GM19395 (cell line): ENCODE data around the gene EXOC3L2.
"Not testable (repeated sequence)": the region's sequence is repeated elsewhere in the genome, so short reads cannot be mapped to it uniquely, and the experiment has no call there.

Experiments used
- ATAC-seq: cut with Tn5 transposase; IDR thresholded peaks from one replicate; pipeline ENCODE4 v1.9.1; 2021; ENCODE audit warnings: mild to moderate bottlenecking, moderate library complexity; ENCODE audit not compliant: unreplicated experiment

Gene EXOC3L2

DNA sequence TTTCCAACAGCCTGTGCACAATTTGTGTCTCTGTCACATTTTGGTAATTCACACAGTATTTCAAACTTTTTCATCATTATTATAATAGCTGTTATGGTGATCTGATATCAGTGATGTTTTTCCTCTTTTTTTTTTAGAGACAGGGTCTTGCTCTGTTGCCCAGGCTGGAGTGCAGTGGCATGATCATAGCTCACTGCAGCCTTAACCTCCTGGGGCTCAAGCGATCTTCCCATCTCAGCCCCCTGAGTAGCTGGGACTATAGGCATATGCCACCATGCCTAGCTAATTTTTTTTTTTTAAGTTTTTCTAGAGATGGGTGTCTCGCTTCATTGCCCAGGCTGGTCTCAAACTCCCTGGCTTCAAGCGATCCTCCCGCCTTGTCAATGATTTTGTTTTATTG is 11.6 kb upstream of the EXOC3L2 start:
- no peak for ATAC-seq

DNA sequence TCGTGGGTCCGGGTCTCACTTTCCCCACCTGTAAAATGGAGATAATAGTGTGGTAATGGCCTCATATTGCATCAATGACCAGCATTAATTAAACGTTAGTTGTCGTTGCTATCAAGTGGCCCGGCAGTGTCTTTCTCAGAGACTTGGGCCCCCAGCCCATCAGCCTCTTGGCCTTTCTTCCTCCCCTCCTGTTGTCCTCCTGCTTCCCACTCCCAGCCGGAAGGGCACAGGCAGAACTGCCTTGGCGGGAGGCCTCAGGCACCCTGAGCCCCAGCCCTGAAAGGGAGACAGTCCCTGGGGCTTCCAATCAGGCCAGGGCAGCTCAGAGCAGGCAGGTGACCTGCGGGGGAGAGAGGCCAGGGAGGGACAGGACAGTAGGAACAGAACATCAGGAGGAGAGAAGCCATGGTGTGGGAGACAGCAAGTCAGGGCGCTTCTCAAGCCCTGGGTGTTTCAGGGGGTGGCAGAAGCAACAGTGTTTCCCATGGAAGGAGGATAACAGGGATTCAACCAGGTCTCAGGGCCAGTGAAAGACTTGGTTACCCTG is 10.5 kb upstream of the EXOC3L2 start:
- no peak for ATAC-seq

DNA sequence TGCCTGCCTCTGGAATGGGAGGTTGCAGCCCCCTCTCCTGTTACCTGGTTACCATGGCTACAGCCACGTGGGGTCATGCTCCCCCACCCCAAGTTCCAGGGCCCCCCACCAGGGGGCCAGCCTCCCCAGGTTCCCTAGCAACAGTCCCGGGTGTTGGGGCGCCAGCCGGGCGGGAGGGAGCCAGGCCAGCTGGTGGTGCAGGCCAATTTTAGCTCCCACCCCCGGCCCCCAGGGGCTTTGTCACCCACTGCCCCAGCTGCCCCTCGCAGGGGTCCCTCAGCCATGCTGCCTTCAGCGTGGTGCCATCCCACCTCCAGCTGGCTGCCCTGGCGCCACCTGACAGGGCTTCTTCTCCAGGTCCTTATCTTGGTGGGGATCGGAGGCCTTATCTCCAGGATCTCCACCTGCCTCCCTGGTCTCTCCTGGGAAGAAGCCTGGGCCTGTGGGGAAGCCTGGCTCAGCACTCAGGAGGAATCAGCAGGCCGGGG is 8.9 kb upstream of the EXOC3L2 start:
- no peak for ATAC-seq

- no peak for ATAC-seq
Observed at GRCh38 chr19:45253396-45254027, 8.3 kb upstream of the EXOC3L2 start.

GRCh38 chr19:45251452-45252354 is 6.5 kb upstream of the EXOC3L2 start:
- ATAC-seq: no peak

GRCh38 chr19:45250832-45251451 is 5.7 kb upstream of the EXOC3L2 start, which contains the start of gene MARK4:
MARK4 (plus strand) TSS chr19:45251271; CDS start chr19:45251589, 318 bp downstream.
- ATAC-seq: no peak

- ATAC-seq: no peak
Observed at GRCh38 chr19:45250216-45250831, 5.1 kb upstream of the EXOC3L2 start.

DNA sequence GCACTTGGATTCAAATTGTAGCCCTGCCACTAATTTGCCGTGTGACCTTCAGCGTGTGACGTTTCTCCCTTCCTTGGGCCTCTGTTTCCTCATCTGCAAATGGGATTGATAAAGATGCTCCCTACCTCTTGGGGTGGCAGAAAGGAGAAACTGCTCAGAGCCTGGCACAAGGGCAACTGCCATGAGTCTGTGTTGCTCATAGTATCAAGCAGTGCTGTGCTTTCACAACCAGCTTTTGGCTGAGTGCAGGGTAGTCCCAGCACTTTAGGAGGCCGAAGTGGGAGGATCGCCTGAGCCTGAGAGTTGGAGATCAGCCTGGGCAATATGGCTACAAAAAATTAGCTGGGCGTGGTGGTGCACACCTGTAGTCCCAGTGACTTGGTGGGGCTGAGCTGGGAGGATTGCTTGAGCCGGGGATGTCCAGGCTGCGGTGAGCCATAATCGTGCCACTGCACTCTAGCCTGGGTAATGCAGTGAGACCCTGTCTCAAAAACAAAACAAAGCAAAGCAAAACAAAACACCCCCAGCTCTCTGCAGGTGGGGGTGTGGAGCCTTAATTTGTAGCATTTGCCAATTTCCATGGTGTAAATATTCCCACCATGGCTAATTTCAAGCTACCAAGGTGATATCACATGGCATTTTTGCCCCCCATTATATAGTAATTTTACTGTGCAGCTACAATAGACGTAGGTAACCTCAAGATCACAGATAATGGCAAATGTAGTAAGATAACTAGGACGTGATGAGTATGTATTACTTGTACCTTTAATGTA is 4.2 kb upstream of the EXOC3L2 start:
- ATAC-seq: no peak

DNA sequence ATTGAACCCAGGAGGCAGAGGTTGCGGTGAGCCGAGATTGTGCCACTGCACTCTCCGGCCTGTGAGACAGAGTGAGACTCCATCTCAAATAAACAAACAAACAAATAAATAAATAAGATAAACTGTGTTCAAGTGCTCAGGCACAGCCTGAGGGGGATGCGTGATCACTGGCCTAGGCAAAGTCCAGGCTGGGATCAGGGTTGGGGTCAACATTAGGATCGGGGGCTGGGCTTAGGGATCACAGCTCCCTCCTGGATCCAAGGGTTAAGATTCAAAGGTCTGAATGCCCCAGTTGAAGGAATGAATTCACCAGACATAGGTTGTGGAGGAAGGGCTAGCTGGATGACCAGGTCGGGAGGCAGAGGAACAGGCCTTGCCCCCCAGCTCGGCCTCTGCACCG is 1.9 kb upstream of the EXOC3L2 start:
- no peak for ATAC-seq

DNA sequence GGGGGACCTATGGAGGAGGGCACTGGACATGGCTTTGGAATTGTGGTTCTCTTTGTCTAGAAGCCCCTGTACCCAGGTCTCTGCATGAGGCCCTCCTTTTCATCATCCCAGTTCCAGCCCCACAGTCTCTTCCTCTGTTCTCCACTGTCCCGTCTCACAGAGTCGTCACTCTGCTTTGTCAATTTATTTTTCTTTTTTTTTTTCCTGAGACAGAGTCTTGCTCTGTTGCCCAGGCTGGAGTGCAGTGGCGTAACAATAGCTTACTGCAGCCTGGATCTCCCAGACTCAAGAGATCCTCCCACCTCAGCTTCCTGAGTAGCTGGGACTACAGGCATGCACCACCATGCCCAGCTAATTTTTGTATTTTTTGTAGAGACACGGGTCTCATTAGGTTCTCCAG is 619 bp upstream of the EXOC3L2 start:
- no peak for ATAC-seq

GRCh38 chr19:45244133-45244794 is 943 bp downstream of the EXOC3L2 start:
- no peak for ATAC-seq

GRCh38 chr19:45243144-45243732 is 2.0 kb downstream of the EXOC3L2 start:
- no peak for ATAC-seq

DNA sequence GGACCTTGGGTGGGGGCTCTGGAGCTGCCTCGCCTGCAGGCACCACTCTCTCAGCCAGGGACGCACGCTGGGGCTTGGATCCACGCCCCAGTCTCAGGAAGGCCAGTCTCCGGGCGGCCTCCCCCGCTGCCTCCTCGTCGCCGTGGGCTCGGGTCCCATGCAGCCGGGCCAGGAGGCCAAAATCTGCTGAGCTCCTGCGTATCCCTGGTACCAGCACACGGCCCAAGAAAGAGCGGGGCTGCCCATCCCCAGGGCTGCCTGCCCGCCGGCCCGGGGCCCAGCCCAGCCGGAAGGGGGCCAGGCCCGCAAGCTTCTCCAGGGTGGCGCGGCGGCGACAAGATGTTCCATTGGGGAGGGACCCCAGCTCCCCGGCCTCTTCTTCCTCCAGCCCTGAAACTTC is 6.7 kb downstream of the EXOC3L2 start:
- ATAC-seq: no peak

- no peak for ATAC-seq
Observed at GRCh38 chr19:45235485-45235884, 9.7 kb downstream of the EXOC3L2 start.

DNA sequence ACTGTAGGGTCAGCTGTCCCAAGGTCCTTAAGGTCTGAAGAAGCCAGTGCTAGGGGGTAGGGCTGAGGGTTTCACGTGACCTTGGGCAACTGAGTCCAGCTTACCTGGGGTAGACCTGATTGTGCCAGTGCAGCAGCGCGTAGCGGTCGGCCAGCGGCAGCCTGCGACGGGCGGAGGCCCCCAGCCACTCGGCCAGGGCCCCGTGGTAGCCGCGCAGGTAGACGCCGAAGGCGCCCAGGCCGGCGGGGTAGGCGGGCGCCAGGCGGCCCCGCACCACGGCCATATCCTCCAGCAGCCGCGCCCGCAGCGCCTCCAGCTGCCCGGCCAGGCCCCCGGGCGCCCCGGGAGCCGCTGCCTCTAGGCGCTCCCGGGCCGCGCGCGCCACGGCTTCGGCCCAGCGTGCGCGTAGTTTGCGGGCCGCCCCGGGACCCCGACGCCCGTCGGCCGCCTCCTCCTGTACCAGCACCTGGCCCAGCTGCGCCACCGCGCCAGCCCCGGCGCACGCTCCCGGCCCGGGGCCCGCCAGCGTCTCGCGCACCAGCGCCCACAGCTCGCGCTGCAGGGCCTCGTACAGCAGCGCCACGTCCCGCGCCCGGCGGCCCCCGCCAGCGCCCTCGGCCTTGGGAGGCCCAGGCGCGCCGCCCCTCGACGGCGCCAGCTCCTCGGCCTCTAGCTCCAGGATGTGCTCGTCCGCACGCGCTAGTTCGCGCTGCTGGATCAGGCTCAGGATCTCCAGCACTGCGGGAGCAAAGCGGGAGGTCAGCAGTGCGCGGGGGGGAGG is 10.9 kb downstream of the EXOC3L2 start:
- no peak for ATAC-seq

DNA sequence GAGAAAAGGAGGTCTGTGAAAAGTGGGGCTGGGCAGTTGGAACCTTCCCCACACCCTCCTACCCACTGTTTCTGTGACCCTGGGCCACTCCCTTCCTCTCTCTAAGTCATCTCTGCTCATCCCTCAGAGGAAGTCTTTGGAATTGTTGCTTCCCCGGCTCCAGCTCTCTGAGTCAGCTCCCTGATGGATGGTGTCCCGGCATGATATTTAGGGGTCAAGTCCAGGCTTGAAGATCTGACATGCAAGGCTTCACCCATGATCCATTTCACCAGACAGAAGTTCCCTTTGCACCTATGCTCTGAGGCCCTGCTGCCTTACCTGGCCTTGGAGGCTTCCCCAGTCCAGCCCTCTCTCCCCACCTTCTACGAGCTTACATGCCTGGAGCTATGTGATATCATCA is 13.3 kb downstream of the EXOC3L2 start:
- ATAC-seq: no peak

GRCh38 chr19:45229056-45229455 is 16.2 kb downstream of the EXOC3L2 start:
- ATAC-seq: not testable (repeated sequence)

- ATAC-seq: no peak
Observed at GRCh38 chr19:45224645-45225044, 20.6 kb downstream of the EXOC3L2 start.
